Omental fat pad (tissue), 4 donors: ENCODE measurements around the gene MBD4. TPM values are rescaled to one million over a fixed set of nuclear protein-coding genes. Genes with fewer than 3 reads are reported as not detected.

Experiments used
- ATAC-seq: fragments of 150-250 bp; one replicate; pipeline ENCODE4 v1.9.1; 2016; ENCODE audit warnings: mild to moderate bottlenecking, moderate library complexity; ENCODE audit not compliant: low FRiP score
- DNase-seq: peaks from one replicate; pipeline ENCODE4 v3.0.0-alpha.2; 2019; ENCODE audit warnings: low spot score
- total RNA-seq, 4 donors: library from RNA; depleted of rRNA; stranded (reverse); fragments of >200 nt; gene quantifications; one replicate each; pipeline ENCODE4 v1.1.0, GENCODE V29; 2016
- TF ChIP-seq, protein P1 (sequence below), 3 donors: fragments of 450-650 bp; IDR thresholded peaks; one replicate each; pipeline ENCODE4 v1.5.1; 2016 to 2017; ENCODE audit warnings: antibody characterized with exemption in 3 of 3, mild to moderate bottlenecking in 3 of 3, moderate library complexity in 2 of 3

The MBD4 gene
- total RNA-seq, 4 donors from 2014 or later: 15.6 to 29.3 (median 27.8) TPM

DNA sequence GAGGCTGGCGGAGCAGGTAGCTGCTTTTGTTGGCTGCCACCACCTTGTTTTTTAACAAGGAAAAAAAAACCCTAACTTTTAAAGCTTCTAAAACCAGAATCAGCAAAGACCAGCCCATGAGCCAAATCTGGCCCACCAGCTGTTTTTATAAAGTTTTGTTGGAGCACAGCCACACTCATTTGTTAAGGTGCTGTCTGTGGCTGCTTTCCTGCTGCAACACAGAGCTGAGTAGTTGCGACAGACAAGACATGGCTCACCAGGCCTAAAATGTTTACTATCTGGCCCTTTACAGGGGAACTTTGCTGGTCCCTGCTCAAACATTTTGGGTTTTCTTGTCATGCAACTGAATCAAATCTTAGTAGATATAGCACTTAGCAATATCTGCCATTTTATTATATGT lies 30.2 kb downstream of the MBD4 start:
- ATAC-seq: no peak
- DNase-seq: no peak
- TF ChIP-seq, protein P1, sequence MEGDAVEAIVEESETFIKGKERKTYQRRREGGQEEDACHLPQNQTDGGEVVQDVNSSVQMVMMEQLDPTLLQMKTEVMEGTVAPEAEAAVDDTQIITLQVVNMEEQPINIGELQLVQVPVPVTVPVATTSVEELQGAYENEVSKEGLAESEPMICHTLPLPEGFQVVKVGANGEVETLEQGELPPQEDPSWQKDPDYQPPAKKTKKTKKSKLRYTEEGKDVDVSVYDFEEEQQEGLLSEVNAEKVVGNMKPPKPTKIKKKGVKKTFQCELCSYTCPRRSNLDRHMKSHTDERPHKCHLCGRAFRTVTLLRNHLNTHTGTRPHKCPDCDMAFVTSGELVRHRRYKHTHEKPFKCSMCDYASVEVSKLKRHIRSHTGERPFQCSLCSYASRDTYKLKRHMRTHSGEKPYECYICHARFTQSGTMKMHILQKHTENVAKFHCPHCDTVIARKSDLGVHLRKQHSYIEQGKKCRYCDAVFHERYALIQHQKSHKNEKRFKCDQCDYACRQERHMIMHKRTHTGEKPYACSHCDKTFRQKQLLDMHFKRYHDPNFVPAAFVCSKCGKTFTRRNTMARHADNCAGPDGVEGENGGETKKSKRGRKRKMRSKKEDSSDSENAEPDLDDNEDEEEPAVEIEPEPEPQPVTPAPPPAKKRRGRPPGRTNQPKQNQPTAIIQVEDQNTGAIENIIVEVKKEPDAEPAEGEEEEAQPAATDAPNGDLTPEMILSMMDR (IDR thresholded peaks at IDR 0.05): no peak

DNA sequence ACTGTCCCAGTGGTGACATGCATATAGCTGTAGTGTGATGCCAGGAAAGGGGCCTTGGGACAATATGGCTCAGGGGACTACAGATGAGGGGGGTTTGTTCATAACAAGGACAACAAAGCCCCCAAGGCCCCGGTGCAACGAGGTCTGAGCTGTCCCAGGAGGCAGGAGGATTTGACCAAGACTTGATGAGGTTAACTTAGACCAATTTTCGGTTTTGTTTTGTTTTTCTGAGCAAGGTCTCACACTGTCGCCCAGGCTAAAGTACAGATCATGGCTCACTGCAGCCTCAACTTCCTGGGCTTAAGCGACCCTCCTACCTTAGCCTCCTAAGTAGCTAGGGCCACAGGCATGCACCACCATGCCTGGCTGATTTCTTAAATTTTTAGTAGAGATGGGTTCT lies 35.1 kb downstream of the MBD4 start:
- DNase-seq (no peak), ATAC-seq (no peak)
- TF ChIP-seq, protein P1 (IDR thresholded peaks at IDR 0.05): no peak

DNA sequence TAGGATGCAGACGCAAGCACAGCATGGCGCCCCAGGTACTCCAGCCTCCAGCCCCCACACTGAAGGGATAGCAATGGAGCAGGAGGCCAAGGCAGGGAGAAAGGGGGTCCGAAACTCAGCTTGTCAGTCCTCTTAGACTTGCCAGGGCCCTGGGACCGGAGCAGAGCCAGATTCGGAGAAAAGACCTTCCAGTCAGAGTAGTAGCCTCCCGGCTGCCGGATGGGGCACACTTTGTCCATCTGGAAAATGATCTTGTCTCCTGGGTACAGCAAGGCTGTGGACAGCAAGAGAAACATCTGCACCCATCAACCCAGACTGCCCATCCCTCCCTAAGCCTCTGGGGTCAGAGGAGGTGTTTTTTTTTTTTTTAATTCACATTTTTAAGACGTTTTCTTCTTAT lies 35.6 kb downstream of the MBD4 start:
- ATAC-seq: no peak
- no peak for DNase-seq
- TF ChIP-seq, protein P1 (IDR thresholded peaks at IDR 0.05): no peak

DNA sequence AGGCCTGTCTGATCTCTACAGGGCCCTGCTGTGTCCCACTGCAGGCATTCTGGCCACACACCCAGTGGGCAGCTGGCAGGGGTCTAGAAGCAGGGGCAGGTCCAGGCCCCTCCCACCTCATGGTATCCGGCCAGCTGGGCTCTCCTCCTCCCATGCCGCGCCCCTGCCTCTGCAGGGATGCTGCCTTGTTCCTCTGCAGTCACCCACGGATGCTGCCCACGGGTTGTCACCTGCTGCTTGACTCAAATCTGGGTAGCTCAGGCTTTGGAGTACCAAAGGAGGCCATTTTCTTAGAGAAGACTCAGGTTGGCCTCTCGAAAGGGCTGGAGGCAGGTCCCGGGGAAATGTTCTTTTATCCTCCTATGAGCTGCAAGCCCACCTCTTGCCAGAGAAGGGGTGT lies 36.3 kb downstream of the MBD4 start:
- TF ChIP-seq, protein P1 (IDR thresholded peaks at IDR 0.05): no peak
- DNase-seq (no peak), ATAC-seq (no peak)

DNA sequence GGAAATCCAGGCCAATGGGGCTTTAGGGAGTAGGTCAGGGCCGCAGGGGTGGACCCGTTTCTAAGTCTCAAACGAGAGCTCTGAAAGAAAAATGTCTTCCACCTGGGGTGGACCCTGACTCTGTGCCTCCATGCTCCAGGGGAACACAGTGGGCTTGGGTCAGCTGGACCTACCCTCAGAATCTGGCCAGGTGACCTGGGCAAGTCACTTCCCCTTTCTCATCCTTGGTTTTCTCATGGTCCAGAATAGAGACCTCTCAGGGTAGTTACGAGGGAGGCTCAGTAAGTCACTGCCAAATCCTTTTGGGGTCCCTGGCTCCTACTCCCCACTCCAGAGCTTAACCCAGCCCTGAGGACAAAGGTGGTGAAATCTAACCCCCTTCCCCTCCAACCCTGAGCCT lies 37.1 kb downstream of the MBD4 start:
- TF ChIP-seq, protein P1 (IDR thresholded peaks at IDR 0.05): no peak

DNA sequence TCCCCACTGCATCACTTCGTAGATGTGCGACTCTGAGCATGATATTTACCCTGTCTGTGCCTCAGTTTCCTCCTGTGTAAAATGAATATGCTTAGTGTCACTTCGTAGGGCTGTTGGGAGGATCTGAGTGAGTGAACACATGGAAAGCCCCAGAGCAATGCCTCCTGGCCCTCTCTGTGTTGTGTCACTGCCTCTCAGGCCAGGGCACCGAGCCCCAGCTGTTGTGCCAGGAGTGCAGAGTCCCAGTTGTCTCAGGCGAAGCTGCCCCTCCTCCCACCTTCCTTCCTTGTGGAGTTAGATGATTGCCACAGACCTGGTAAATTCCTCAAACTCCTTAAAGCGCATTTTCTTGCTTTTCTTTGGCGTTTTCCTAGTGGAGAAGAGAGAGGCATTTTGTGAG lies 37.5 kb downstream of the MBD4 start:
- TF ChIP-seq, protein P1 (IDR thresholded peaks at IDR 0.05): no peak
- no peak for DNase-seq
- ATAC-seq: no peak

More for the DNA sequence above, 37.1 kb downstream of the MBD4 start:
- ATAC-seq (no peak), DNase-seq (no peak)

DNA sequence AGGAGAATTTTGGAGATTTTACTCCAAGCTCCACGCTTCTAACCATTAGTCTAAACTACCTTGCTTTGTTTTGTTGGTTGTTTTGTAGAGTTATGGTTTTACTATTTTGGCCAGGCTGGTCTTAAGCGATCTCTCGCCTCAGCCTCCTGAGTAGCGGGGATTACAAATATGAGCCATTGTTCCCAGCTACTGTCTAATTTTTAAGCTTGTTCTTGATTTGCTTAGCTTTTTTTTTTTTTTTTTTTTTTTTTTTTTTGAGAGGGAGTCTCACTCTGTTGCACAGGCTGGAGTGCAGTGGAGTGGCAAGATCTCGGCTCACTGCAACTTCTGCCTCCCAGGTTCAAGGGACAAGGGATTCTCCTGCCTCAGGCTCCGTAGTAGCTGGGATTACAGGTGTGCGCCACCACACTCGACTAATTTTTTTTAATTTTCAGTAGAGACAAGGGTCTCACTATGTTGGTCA lies 39.8 kb downstream of the MBD4 start:
- ATAC-seq (no peak), DNase-seq (no peak)
- TF ChIP-seq, protein P1 (IDR thresholded peaks at IDR 0.05): no peak
